ENCODE data around the gene NOS1.

NOS1 gene

GRCh38 chr12:117294189-117294603, 67.2 kb downstream of the NOS1 start:
- Histone ChIP-seq H2AK5ac (ENCODE audit: low read length) (no peak overlapping the region), H2AFZ (ENCODE audit: insufficient read depth, low read length, poor library complexity) (no peak overlapping the region), H3K9ac (ENCODE audit: low read length) (no peak overlapping the region), H3K79me2 (ENCODE audit: control insufficient read depth, insufficient read depth, low read length, poor library complexity) (no peaks in the 10 kb centered on the region), H4K8ac (ENCODE audit: low read depth, low read length) (no peak overlapping the region), H3K4me1 (ENCODE audit: control insufficient read depth in 1 of 2, insufficient read depth in 2 of 2, low read length in 2 of 2) (no peaks in the 10 kb centered on the region), H3K27me3 (ENCODE audit: insufficient read depth, low read length) (no peaks in the 10 kb centered on the region), H3K4me3 (ENCODE audit: low read depth, low read length) (no peak overlapping the region), H2BK120ac (ENCODE audit: insufficient read depth, low read length, poor library complexity) (no peak overlapping the region), H4K12ac (ENCODE audit: low read depth, low read length) (no peak overlapping the region), H3K14ac (ENCODE audit: low read length) (no peak overlapping the region), H2BK12ac (ENCODE audit: low read length) (no peak overlapping the region), H3K4me2 (ENCODE audit: low read length) (no peak overlapping the region), H3K18ac (ENCODE audit: low read length) (no peak overlapping the region), H3K79me1 (ENCODE audit: low read length) (no peaks in the 10 kb centered on the region), H4K91ac (ENCODE audit: low read depth, low read length) (no peak overlapping the region), H3K27ac (ENCODE audit: low read depth, low read length) (no peak overlapping the region), H3K9me3 (ENCODE audit: insufficient read depth, low read depth, low read length) (peaks cover 7% of the 10 kb centered on the region), H3K4ac (ENCODE audit: low read depth, low read length) (no peak overlapping the region), H3K36me3 (ENCODE audit: control insufficient read depth in 1 of 2, insufficient read depth in 2 of 2, low read length in 2 of 2) (no peaks in the 10 kb centered on the region), H3K23ac (ENCODE audit: low read length) (no peak overlapping the region), H2BK5ac (ENCODE audit: low read depth, low read length, poor library complexity) (no peak overlapping the region)
- DNase-seq, result no peak
- WGBS (ENCODE audit: extremely low coverage, insufficient coverage, insufficient read length), result no CpG with 5 or more reads among the region's 14 CpGs

- no peak for DNase-seq
- Histone ChIP-seq H3K27ac (ENCODE audit: low read depth, low read length) (no peak overlapping the region), H2BK12ac (ENCODE audit: low read length) (no peak overlapping the region), H2AK5ac (ENCODE audit: low read length) (no peak overlapping the region), H2BK120ac (ENCODE audit: insufficient read depth, low read length, poor library complexity) (no peak overlapping the region), H3K4ac (ENCODE audit: low read depth, low read length) (no peak overlapping the region), H3K4me1 (ENCODE audit: control insufficient read depth in 1 of 2, insufficient read depth in 2 of 2, low read length in 2 of 2) (no peaks in the 10 kb centered on the region), H4K8ac (ENCODE audit: low read depth, low read length) (no peak overlapping the region), H2BK5ac (ENCODE audit: low read depth, low read length, poor library complexity) (no peak overlapping the region), H3K23ac (ENCODE audit: low read length) (no peak overlapping the region), H3K18ac (ENCODE audit: low read length) (no peak overlapping the region), H3K27me3 (ENCODE audit: insufficient read depth, low read length) (no peaks in the 10 kb centered on the region), H3K9me3 (ENCODE audit: insufficient read depth, low read depth, low read length) (peaks cover 5% of the 10 kb centered on the region), H4K12ac (ENCODE audit: low read depth, low read length) (no peak overlapping the region), H3K14ac (ENCODE audit: low read length) (no peak overlapping the region), H3K4me2 (ENCODE audit: low read length) (no peak overlapping the region), H3K79me2 (ENCODE audit: control insufficient read depth, insufficient read depth, low read length, poor library complexity) (no peaks in the 10 kb centered on the region), H4K91ac (ENCODE audit: low read depth, low read length) (no peak overlapping the region), H2AFZ (ENCODE audit: insufficient read depth, low read length, poor library complexity) (no peak overlapping the region), H3K4me3 (ENCODE audit: low read depth, low read length) (no peak overlapping the region), H3K36me3 (ENCODE audit: control insufficient read depth in 1 of 2, insufficient read depth in 2 of 2, low read length in 2 of 2) (no peaks in the 10 kb centered on the region), H3K9ac (ENCODE audit: low read length) (no peak overlapping the region), H3K79me1 (ENCODE audit: low read length) (no peaks in the 10 kb centered on the region)
- no CpG with 5 or more reads among the region's 1 CpG for WGBS (ENCODE audit: extremely low coverage, insufficient coverage, insufficient read length)
Measured at GRCh38 chr12:117293510-117293909, 67.9 kb downstream of the NOS1 start.

GRCh38 chr12:117292688-117293087, 68.7 kb downstream of the NOS1 start:
- no peak overlapping the region for H2BK5ac ChIP-seq (ENCODE audit: low read depth, low read length, poor library complexity)
- H4K12ac ChIP-seq (ENCODE audit: low read depth, low read length), result no peak overlapping the region
- H3K18ac ChIP-seq (ENCODE audit: low read length), result no peak overlapping the region
- no peak overlapping the region for H3K4me3 ChIP-seq (ENCODE audit: low read depth, low read length)
- H3K9me3 ChIP-seq (ENCODE audit: insufficient read depth, low read depth, low read length), result peaks cover 5% of the 10 kb centered on the region
- no peak overlapping the region for H3K23ac ChIP-seq (ENCODE audit: low read length)
- H4K8ac ChIP-seq (ENCODE audit: low read depth, low read length), result no peak overlapping the region
- DNase-seq, result no peak
- WGBS (ENCODE audit: extremely low coverage, insufficient coverage, insufficient read length), result no CpG with 5 or more reads among the region's 3 CpGs
- H3K4me1 ChIP-seq (ENCODE audit: control insufficient read depth in 1 of 2, insufficient read depth in 2 of 2, low read length in 2 of 2), result no peaks in the 10 kb centered on the region
- H2BK120ac ChIP-seq (ENCODE audit: insufficient read depth, low read length, poor library complexity), result no peak overlapping the region
- no peak overlapping the region for H2BK12ac ChIP-seq (ENCODE audit: low read length)
- H3K14ac ChIP-seq (ENCODE audit: low read length), result no peak overlapping the region
- no peak overlapping the region for H2AFZ ChIP-seq (ENCODE audit: insufficient read depth, low read length, poor library complexity)
- H2AK5ac ChIP-seq (ENCODE audit: low read length), result no peak overlapping the region
- H3K27me3 ChIP-seq (ENCODE audit: insufficient read depth, low read length), result no peaks in the 10 kb centered on the region
- H3K79me2 ChIP-seq (ENCODE audit: control insufficient read depth, insufficient read depth, low read length, poor library complexity), result no peaks in the 10 kb centered on the region
- no peak overlapping the region for H3K27ac ChIP-seq (ENCODE audit: low read depth, low read length)
- no peak overlapping the region for H3K4me2 ChIP-seq (ENCODE audit: low read length)
- no peak overlapping the region for H3K9ac ChIP-seq (ENCODE audit: low read length)
- no peak overlapping the region for H4K91ac ChIP-seq (ENCODE audit: low read depth, low read length)
- no peaks in the 10 kb centered on the region for H3K79me1 ChIP-seq (ENCODE audit: low read length)
- no peaks in the 10 kb centered on the region for H3K36me3 ChIP-seq (ENCODE audit: control insufficient read depth in 1 of 2, insufficient read depth in 2 of 2, low read length in 2 of 2)
- no peak overlapping the region for H3K4ac ChIP-seq (ENCODE audit: low read depth, low read length)

- Histone ChIP-seq H2AK5ac (ENCODE audit: low read length) (no peak overlapping the region), H4K12ac (ENCODE audit: low read depth, low read length) (no peak overlapping the region), H3K79me1 (ENCODE audit: low read length) (no peaks in the 10 kb centered on the region), H3K27ac (ENCODE audit: low read depth, low read length) (no peak overlapping the region), H3K27me3 (ENCODE audit: insufficient read depth, low read length) (no peaks in the 10 kb centered on the region), H4K8ac (ENCODE audit: low read depth, low read length) (no peak overlapping the region), H3K4ac (ENCODE audit: low read depth, low read length) (no peak overlapping the region), H3K36me3 (ENCODE audit: control insufficient read depth in 1 of 2, insufficient read depth in 2 of 2, low read length in 2 of 2) (no peaks in the 10 kb centered on the region), H3K9ac (ENCODE audit: low read length) (no peak overlapping the region), H3K14ac (ENCODE audit: low read length) (no peak overlapping the region), H2BK5ac (ENCODE audit: low read depth, low read length, poor library complexity) (no peak overlapping the region), H2BK12ac (ENCODE audit: low read length) (no peak overlapping the region), H3K4me1 (ENCODE audit: control insufficient read depth in 1 of 2, insufficient read depth in 2 of 2, low read length in 2 of 2) (no peaks in the 10 kb centered on the region), H3K4me3 (ENCODE audit: low read depth, low read length) (no peak overlapping the region), H3K4me2 (ENCODE audit: low read length) (no peak overlapping the region), H4K91ac (ENCODE audit: low read depth, low read length) (no peak overlapping the region), H3K9me3 (ENCODE audit: insufficient read depth, low read depth, low read length) (peaks cover 3% of the 10 kb centered on the region), H2AFZ (ENCODE audit: insufficient read depth, low read length, poor library complexity) (no peak overlapping the region), H3K18ac (ENCODE audit: low read length) (no peak overlapping the region), H3K79me2 (ENCODE audit: control insufficient read depth, insufficient read depth, low read length, poor library complexity) (no peaks in the 10 kb centered on the region), H2BK120ac (ENCODE audit: insufficient read depth, low read length, poor library complexity) (no peak overlapping the region), H3K23ac (ENCODE audit: low read length) (no peak overlapping the region)
- WGBS (ENCODE audit: extremely low coverage, insufficient coverage, insufficient read length), result no CpG with 5 or more reads among the region's 9 CpGs
- no peak for DNase-seq
Measured at GRCh38 chr12:117284140-117284539, 77.3 kb downstream of the NOS1 start.

Data from trophoblast cell (in vitro differentiated cells and primary cell).